Activated T-helper 1 cell treated with Interleukin-2 at 50 U/mL for 16 hours (primary cell): Measurements from ENCODE around the gene ATG7.
"Not testable (repeated sequence)": the region's sequence is repeated elsewhere in the genome, so short reads cannot be mapped to it uniquely, and the experiment has no call there.

Source experiments
- DNase-seq: peaks from one replicate; pipeline ENCODE4 v3.0.0-alpha.2; 2020; ENCODE audit warnings: low read depth

The ATG7 gene

GRCh38 chr3:11251807-11252176 is 20.4 kb upstream of the ATG7 start:
- no peak for DNase-seq

DNA sequence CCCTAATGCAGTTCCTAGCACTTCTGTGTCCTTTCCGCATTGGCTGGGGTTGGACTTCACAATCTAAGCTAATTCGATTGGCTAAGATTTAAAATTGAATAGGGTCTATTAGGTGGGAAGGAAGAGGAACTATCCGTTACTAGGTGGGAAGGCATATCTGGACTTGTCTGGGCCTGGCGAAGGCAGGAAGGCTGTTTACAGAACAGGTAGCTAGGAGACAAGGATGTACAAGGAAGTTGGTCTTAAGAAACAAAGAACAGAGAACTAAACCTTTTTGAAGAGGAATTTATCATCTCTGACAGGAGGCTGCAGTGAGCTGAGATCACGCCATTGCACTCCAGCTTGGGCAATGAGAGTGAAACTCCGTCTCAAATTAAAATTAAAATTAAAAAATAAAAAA is 17.3 kb upstream of the ATG7 start:
- no peak for DNase-seq

DNA sequence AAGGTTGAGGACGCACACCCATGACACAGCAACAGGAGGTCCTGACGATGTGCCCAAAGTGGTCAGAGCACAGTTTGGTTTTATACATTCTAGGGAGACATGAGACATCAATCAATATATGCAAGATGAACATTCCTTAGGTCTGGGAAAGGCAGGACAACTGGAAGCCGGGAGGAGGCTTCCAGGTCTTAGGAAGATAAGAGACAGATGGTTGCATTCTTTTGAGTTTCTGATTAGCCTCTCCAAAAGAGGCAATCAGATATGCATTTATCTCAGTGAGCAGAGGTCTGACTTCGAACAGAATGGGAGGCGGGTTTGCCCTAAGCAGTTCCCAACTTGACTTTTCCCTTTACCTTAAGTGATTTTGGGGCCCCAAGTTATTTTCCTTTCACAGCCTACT is 16.7 kb upstream of the ATG7 start:
- not testable (repeated sequence) for DNase-seq

DNA sequence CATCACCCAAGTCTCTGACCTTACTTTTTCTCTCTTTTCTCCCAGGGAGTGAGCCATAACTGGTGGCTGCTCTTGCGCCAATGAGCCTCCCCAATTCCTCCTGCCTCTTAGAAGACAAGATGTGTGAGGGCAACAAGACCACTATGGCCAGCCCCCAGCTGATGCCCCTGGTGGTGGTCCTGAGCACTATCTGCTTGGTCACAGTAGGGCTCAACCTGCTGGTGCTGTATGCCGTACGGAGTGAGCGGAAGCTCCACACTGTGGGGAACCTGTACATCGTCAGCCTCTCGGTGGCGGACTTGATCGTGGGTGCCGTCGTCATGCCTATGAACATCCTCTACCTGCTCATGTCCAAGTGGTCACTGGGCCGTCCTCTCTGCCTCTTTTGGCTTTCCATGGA is 13.2 kb upstream of the ATG7 start:
- no peak for DNase-seq

GRCh38 chr3:11260460-11260859 is 11.7 kb upstream of the ATG7 start:
- DNase-seq, result no peak

- no peak for DNase-seq
Observed at GRCh38 chr3:11269007-11269406, 3.2 kb upstream of the ATG7 start.

GRCh38 chr3:11272906-11273574 is 843 bp downstream of the ATG7 start:
- DNase-seq, result no peak

DNA sequence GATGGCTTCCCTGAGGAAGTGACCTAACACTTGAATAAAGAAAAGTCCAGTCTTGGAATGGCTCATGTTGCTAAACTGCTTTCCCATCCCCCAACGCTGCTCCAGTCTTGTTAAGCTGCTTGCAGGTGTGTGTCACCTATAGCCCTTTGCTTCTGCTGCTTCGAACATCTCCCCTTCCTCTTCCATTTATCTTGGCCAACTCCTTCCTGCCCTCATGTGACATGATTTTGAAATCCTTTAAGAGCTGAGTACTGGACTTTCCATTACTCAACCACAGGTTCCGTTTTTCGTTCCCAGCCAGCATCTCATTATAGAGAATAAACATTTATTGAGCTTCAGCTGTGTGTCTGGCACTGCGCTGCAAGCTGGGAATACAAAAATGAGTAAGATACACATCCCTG is 1.7 kb downstream of the ATG7 start:
- no peak for DNase-seq

- DNase-seq, result no peak
Observed at GRCh38 chr3:11274566-11275142, 2.5 kb downstream of the ATG7 start.

GRCh38 chr3:11275926-11276325 is 3.7 kb downstream of the ATG7 start:
- DNase-seq, result no peak

DNA sequence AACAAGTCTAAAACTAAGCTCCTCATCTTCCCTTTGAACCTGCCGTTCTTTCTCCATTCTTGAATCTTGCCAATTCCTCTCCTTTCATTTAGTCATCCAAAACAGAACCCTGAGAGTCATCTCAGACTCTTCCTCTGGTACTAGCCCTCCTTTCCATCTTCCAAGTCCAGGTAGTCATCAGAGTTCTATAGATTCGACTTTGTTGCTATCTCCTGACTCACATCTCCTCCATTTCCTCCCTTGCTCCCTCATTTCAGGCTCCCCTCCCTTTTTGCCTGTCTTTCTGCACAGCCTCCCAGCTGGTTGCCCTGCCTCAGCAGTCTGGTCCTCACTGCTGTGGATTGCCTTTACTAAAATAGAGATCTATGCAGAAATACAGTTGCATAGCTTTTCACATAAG is 4.7 kb downstream of the ATG7 start:
- DNase-seq, result no peak

DNA sequence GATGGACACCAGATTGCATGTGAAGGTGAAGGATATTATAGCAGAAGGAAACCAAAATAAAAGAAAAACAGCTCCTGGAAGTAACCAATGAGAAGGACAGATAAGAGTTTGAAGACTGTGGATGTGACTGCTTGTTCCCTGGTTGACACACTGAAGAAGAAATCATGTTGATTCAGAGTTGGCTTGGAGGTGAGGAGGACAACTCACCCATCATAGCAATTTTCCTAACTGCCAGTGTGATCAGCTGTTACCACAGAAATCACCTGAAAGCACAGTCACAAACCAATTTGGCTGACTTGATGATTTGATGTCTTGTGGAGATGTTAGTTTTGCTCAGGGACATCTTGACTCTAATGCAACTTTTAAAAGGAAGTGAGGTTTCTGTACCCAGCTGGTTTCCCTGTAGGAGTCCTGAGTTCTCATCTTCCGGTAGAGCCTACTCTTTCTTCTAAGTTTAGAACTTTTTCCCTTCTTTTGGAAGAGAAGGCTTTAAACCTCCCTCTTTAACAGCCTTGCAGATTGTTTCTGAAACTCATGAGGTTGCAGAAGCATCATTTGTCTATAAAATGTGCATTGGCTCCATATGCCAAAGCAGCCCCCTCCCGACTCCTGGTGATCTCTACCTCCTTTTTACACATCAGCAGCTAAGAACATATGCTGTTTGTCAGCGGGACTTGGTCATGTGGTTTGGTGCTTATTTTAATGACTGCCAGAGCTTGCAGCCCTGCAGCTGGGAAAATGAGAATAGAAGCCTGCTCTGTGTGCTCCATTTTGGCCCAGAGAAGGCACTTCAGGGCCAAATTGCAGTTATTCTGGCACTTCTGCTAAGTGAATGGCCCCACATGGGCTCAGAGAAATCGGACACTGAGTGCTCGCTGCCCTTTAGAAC is 10.3 kb downstream of the ATG7 start:
- DNase-seq, result no peak

DNA sequence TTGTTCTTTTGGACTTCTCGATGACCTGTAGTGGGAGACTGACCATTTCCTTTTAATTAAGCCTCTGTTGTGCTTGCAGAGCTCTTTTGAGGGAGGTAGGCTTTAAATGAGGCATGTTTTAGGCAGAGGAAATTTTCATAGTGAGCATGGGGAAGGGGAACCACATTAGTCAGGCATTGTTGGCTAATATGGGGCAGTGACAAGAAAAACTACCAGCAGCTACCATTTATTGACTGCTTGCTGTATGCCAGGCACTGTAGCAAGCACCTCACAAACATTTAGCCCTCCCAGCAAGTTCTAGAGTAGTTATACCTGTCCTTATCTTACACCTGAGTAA is 10.9 kb downstream of the ATG7 start:
- no peak for DNase-seq

DNA sequence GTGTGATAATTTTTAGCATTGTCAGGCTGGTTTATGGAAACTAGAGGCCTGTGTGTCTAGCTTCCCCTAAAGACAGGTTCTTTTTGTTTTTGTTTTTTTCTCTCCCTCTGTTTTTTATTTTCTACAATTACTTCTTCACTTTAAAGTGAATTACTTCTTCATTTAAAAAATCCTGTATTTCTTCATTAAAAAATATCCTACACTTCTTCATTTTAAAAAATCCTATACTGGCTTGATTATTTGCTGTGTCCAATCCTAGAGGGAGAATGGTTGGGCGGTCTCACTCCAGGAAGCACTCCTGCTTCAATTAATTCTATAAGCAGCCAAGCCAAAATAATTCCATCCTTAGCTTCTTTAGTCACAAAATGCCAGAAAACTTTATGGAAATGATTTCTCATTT is 11.8 kb downstream of the ATG7 start:
- DNase-seq, result no peak

- no peak for DNase-seq
Observed at GRCh38 chr3:11285471-11285870, 13.3 kb downstream of the ATG7 start.

GRCh38 chr3:11287404-11287803 is 15.2 kb downstream of the ATG7 start:
- no peak for DNase-seq

GRCh38 chr3:11288021-11288491 is 15.9 kb downstream of the ATG7 start:
- no peak for DNase-seq

DNA sequence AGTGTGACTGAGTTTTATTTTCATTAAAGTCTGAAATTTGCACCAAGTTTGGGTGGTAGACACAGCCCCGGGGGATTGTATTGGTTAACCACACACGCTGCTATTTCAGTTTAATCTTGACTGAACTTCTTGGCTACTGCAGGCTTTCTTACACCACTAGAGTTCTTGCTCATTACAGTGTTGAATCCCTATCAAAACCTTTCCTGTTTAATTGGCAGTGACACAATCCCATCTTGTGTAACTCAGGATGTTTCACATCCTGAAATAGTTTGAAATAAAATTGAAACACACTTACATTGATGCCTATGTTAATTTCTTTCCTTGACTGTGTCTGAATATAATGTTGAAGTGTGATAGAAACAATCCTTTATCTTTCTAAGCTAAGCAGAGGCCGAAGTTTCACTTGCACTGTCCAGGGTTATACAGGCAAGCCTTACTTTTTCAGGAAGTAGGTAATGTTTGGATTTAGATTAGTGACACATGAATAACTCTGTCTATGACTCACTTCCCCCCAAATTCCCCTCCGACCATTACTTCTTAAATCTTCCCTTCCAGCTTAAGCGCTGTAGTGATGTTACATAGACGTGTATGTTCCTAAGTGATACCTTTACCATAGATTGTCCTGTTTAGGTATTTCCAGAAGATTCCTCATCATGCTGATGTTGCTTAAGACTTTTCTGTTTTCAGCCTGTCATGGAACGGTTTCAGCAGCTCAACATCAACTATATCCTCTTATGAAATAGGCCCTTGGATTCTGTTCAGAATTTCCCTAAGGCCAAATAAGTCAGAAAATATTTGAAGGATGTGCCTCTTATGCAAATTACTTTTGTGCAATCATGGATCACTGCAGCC is 16.8 kb downstream of the ATG7 start:
- DNase-seq, result no peak

GRCh38 chr3:11289864-11290263 is 17.7 kb downstream of the ATG7 start:
- no peak for DNase-seq

- no peak for DNase-seq
Observed at GRCh38 chr3:11290743-11291680, 18.8 kb downstream of the ATG7 start.

- DNase-seq, result no peak
Observed at GRCh38 chr3:11291808-11292207, 19.6 kb downstream of the ATG7 start.
